GM18508 (cell line): ENCODE measurements around the gene FCER1G.

Experiments used
- ATAC-seq: cut with Tn5 transposase; IDR thresholded peaks from one replicate; pipeline ENCODE4 v1.9.1; 2021; ENCODE audit warnings: moderate number of reproducible peaks; ENCODE audit not compliant: insufficient read depth, unreplicated experiment

FCER1G gene

GRCh38 chr1:161215076-161215475, at the start of gene FCER1G:
Gene FCER1G (plus strand): TSS chr1:161215295. CDS start chr1:161215322, 27 bp downstream.
- ATAC-seq = no peak

- peak; percentile 84 for ATAC-seq
Measured at GRCh38 chr1:161165742-161166668, 49.1 kb upstream of the FCER1G start, which contains the start of gene PPOX. Gene PPOX (plus strand): TSS chr1:161166426. CDS start chr1:161166848, 422 bp downstream.

- no peak for ATAC-seq
Measured at GRCh38 chr1:161166669-161167548, 48.2 kb upstream of the FCER1G start.

GRCh38 chr1:161168906-161169305, 46.2 kb upstream of the FCER1G start:
- no peak for ATAC-seq

- no peak for ATAC-seq
Measured at GRCh38 chr1:161171191-161171590, 43.9 kb upstream of the FCER1G start.

- ATAC-seq = no peak
Measured at GRCh38 chr1:161171696-161172095, 43.4 kb upstream of the FCER1G start.

- no peak for ATAC-seq
Measured at GRCh38 chr1:161172349-161172748, 42.7 kb upstream of the FCER1G start.

- ATAC-seq = no peak
Measured at GRCh38 chr1:161172776-161173376, 42.2 kb upstream of the FCER1G start.

- no peak for ATAC-seq
Measured at GRCh38 chr1:161173711-161174110, 41.4 kb upstream of the FCER1G start.

- ATAC-seq = no peak
Measured at GRCh38 chr1:161174911-161175310, 40.2 kb upstream of the FCER1G start.

- ATAC-seq = no peak
Measured at GRCh38 chr1:161175771-161176453, 39.2 kb upstream of the FCER1G start.

GRCh38 chr1:161176468-161177111, 38.5 kb upstream of the FCER1G start:
- ATAC-seq = no peak

GRCh38 chr1:161177112-161177935, 37.8 kb upstream of the FCER1G start, which contains the start of gene B4GALT3:
Gene B4GALT3 (minus strand): TSS chr1:161177507. CDS start chr1:161176060, 1,447 bp downstream.
- no peak for ATAC-seq

GRCh38 chr1:161177936-161178244, 37.2 kb upstream of the FCER1G start:
- ATAC-seq = no peak

- ATAC-seq = no peak
Measured at GRCh38 chr1:161179698-161180097, 35.4 kb upstream of the FCER1G start.

GRCh38 chr1:161180639-161181038, 34.5 kb upstream of the FCER1G start:
- no peak for ATAC-seq

- ATAC-seq = peak; percentile 44
Measured at GRCh38 chr1:161182214-161182613, 32.9 kb upstream of the FCER1G start.

GRCh38 chr1:161185282-161185682, 29.8 kb upstream of the FCER1G start:
- peak; percentile 40 for ATAC-seq
